HepG2 (cell line): Measurements from ENCODE around the gene TUBGCP3.

ENCODE experiments used
- BHLHE40 ChIP-seq: IDR thresholded peaks from 2 replicates; pipeline ENCODE4 v1.6.1; 2011; ENCODE audit warnings: low read length, improper control_type of control experiment
- BRF2 ChIP-seq: sonication (generic); formaldehyde crosslinking; IDR thresholded peaks from 2 replicates; pipeline ENCODE4 v1.8.1; 2022; ENCODE audit warnings: mild to moderate bottlenecking, missing genetic modification reagents
- HIVEP1 ChIP-seq: sonication (generic); formaldehyde crosslinking; IDR thresholded peaks from 2 replicates; pipeline ENCODE4 v1.4.0; 2020; ENCODE audit warnings: mild to moderate bottlenecking, missing genetic modification reagents
- JUND ChIP-seq: sonication (generic); formaldehyde crosslinking; IDR thresholded peaks from 2 replicates; pipeline ENCODE4 v1.8.0; 2022; ENCODE audit warnings: mild to moderate bottlenecking, missing genetic modification reagents
- RNF2 ChIP-seq: fragments of 450-650 bp; conservative IDR thresholded peaks from 2 replicates; pipeline ENCODE4 v1.6.1; 2016; ENCODE audit warnings: low read depth
- SRF ChIP-seq: IDR thresholded peaks from 2 replicates; pipeline ENCODE4 v1.6.1; 2011; ENCODE audit warnings: mild to moderate bottlenecking, low read depth, low read length, moderate library complexity
- TCF7L2 ChIP-seq: IDR thresholded peaks from 2 replicates; pipeline ENCODE4 v1.6.1; 2011; ENCODE audit warnings: mild to moderate bottlenecking, low read depth, low read length, moderate library complexity
- TFE3 ChIP-seq: IDR thresholded peaks from 2 replicates; pipeline ENCODE4 v1.6.1; 2016
- ZNF282 ChIP-seq: fragments of 450-650 bp; IDR thresholded peaks from 2 replicates; pipeline ENCODE4 v1.6.1; 2018; ENCODE audit not compliant: partially characterized antibody
- TF ChIP-seq, protein P1 (sequence below): sonication (generic); formaldehyde crosslinking; IDR thresholded peaks from 2 replicates; pipeline ENCODE4 v1.5.0; 2020; ENCODE audit warnings: mild to moderate bottlenecking, missing genetic modification reagents, moderate library complexity

DNA sequence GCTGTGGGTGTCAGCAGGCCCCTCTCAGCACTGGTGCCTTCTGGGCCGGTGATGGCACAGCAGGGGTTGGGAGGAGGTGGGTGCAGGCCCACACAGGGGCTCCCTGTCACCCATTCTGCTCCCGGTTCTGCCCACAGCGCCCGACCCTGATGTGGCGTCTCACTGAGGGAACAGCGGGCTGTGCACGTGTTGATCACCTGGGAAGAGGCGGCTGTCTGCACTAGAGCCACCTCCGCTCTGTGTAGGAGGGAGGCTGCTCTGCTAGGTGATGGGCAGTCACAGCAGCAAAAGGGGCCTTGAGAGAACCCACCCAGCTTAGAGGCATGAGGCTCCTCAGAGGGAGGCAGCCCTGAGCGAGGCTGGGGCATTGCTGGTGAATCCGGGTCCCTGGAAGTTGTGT lies 39.2 kb upstream of the TUBGCP3 start:
- TF ChIP-seq BHLHE40 (no peak), HIVEP1 (CRISPR knock-in tag) (no peak), BRF2 (CRISPR knock-in tag) (no peak), TFE3 (no peak), JUND (CRISPR knock-in tag) (no peak), TCF7L2 (no peak), RNF2 (no peak), ZNF282 (no peak), SRF (no peak)
- TF ChIP-seq, protein P1, sequence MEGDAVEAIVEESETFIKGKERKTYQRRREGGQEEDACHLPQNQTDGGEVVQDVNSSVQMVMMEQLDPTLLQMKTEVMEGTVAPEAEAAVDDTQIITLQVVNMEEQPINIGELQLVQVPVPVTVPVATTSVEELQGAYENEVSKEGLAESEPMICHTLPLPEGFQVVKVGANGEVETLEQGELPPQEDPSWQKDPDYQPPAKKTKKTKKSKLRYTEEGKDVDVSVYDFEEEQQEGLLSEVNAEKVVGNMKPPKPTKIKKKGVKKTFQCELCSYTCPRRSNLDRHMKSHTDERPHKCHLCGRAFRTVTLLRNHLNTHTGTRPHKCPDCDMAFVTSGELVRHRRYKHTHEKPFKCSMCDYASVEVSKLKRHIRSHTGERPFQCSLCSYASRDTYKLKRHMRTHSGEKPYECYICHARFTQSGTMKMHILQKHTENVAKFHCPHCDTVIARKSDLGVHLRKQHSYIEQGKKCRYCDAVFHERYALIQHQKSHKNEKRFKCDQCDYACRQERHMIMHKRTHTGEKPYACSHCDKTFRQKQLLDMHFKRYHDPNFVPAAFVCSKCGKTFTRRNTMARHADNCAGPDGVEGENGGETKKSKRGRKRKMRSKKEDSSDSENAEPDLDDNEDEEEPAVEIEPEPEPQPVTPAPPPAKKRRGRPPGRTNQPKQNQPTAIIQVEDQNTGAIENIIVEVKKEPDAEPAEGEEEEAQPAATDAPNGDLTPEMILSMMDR (CRISPR knock-in tag), result no peak
